Measurements from ENCODE around the gene NUP62CL.
"Not testable (repeated sequence)": the region's sequence is repeated elsewhere in the genome, so short reads cannot be mapped to it uniquely, and the experiment has no call there.

NUP62CL gene

GRCh38 chrX:107205770-107206696 lies at the start of gene NUP62CL, which contains the start of gene DNAAF6:
Gene NUP62CL (minus strand): TSS chrX:107206433. CDS start chrX:107175146, 31,287 bp downstream.
Gene DNAAF6 (plus strand): TSS chrX:107206611. CDS start chrX:107212876, 6,265 bp downstream.
- no peak for DNase-seq

GRCh38 chrX:107228486-107228819 lies 22.2 kb upstream of the NUP62CL start:
- DNase-seq: no peak

GRCh38 chrX:107227780-107228485 lies 21.7 kb upstream of the NUP62CL start:
- DNase-seq: no peak

GRCh38 chrX:107226757-107227156 lies 20.5 kb upstream of the NUP62CL start:
- peak; percentile 64 for DNase-seq

- no peak for DNase-seq
Measured at GRCh38 chrX:107213477-107213876, 7.2 kb upstream of the NUP62CL start.

GRCh38 chrX:107207943-107208342 lies 1.7 kb upstream of the NUP62CL start:
- no peak for DNase-seq

GRCh38 chrX:107207089-107207488 lies 856 bp upstream of the NUP62CL start:
- DNase-seq: no peak

GRCh38 chrX:107206697-107207065 lies 448 bp upstream of the NUP62CL start:
- DNase-seq: no peak

GRCh38 chrX:107204068-107204605 lies 2.1 kb downstream of the NUP62CL start:
- DNase-seq: no peak

- DNase-seq: peak; percentile 16
Measured at GRCh38 chrX:107199491-107199890, 6.7 kb downstream of the NUP62CL start.

GRCh38 chrX:107198074-107198473 lies 8.2 kb downstream of the NUP62CL start:
- DNase-seq: not testable (repeated sequence)

- no peak for DNase-seq
Measured at GRCh38 chrX:107197319-107197718, 8.9 kb downstream of the NUP62CL start.

GRCh38 chrX:107171369-107172102 lies 34.7 kb downstream of the NUP62CL start:
- no peak for DNase-seq

GRCh38 chrX:107168712-107169111 lies 37.5 kb downstream of the NUP62CL start:
- DNase-seq: no peak

GRCh38 chrX:107168257-107168656 lies 38.0 kb downstream of the NUP62CL start:
- DNase-seq: no peak

- DNase-seq: no peak
Measured at GRCh38 chrX:107167163-107167921, 38.9 kb downstream of the NUP62CL start.

GRCh38 chrX:107157618-107158017 lies 48.6 kb downstream of the NUP62CL start:
- DNase-seq: not testable (repeated sequence)

GRCh38 chrX:107155621-107156430 lies 50.4 kb downstream of the NUP62CL start:
- DNase-seq: not testable (repeated sequence)

GRCh38 chrX:107154787-107155620 lies 51.2 kb downstream of the NUP62CL start:
- no peak for DNase-seq

GRCh38 chrX:107153005-107153404 lies 53.2 kb downstream of the NUP62CL start:
- no peak for DNase-seq
